Measurements from ENCODE around the gene RBM38.
A peak's percentile ranks its signal among the peaks of the same experiment; 100 is the strongest.

RBM38 gene

GRCh38 chr20:57383447-57384347 is 7.5 kb upstream of the RBM38 start:
- no peak overlapping the region for H3K4me3 ChIP-seq (ENCODE audit: low read length in 2 of 2)
- H3K9me3 ChIP-seq (ENCODE audit: control insufficient read depth in 2 of 2, low read length in 2 of 2): no peaks in the 10 kb centered on the region
- no peaks in the 10 kb centered on the region for H3K27me3 ChIP-seq (ENCODE audit: control insufficient read depth in 1 of 2, insufficient read depth in 2 of 2, low read length in 2 of 2)
- no peak overlapping the region for H3K9ac ChIP-seq (ENCODE audit: low read length in 2 of 2)
- H3K4me1 ChIP-seq (ENCODE audit: control insufficient read depth, insufficient read depth, low read length): no peaks in the 10 kb centered on the region
- no peak overlapping the region for H3K27ac ChIP-seq (ENCODE audit: low read length)
- H3K36me3 ChIP-seq (ENCODE audit: control insufficient read depth in 2 of 2, insufficient read depth in 2 of 2, low read length in 2 of 2): peaks cover 13 to 14% of the 10 kb centered on the region in 2 donors

GRCh38 chr20:57384486-57384885 is 6.7 kb upstream of the RBM38 start:
- H3K9me3 ChIP-seq (ENCODE audit: control insufficient read depth in 2 of 2, low read length in 2 of 2): no peaks in the 10 kb centered on the region
- peaks cover 11 to 13% of the 10 kb centered on the region in 2 donors for H3K36me3 ChIP-seq (ENCODE audit: control insufficient read depth in 2 of 2, insufficient read depth in 2 of 2, low read length in 2 of 2)
- no peak overlapping the region for H3K4me3 ChIP-seq (ENCODE audit: low read length in 2 of 2)
- H3K27ac ChIP-seq (ENCODE audit: low read length): no peak overlapping the region
- peaks cover 3% of the 10 kb centered on the region for H3K4me1 ChIP-seq (ENCODE audit: control insufficient read depth, insufficient read depth, low read length)
- no peak overlapping the region for H3K9ac ChIP-seq (ENCODE audit: low read length in 2 of 2)
- no peaks in the 10 kb centered on the region for H3K27me3 ChIP-seq (ENCODE audit: control insufficient read depth in 1 of 2, insufficient read depth in 2 of 2, low read length in 2 of 2)

- peaks cover 9% of the 10 kb centered on the region for H3K4me1 ChIP-seq (ENCODE audit: control insufficient read depth, insufficient read depth, low read length)
- no peaks in the 10 kb centered on the region for H3K27me3 ChIP-seq (ENCODE audit: control insufficient read depth in 1 of 2, insufficient read depth in 2 of 2, low read length in 2 of 2)
- no peak overlapping the region for H3K4me3 ChIP-seq (ENCODE audit: low read length in 2 of 2)
- no peak overlapping the region for H3K9ac ChIP-seq (ENCODE audit: low read length in 2 of 2)
- H3K9me3 ChIP-seq (ENCODE audit: control insufficient read depth in 2 of 2, low read length in 2 of 2): no peaks in the 10 kb centered on the region
- peaks cover 10 to 11% of the 10 kb centered on the region in 2 donors for H3K36me3 ChIP-seq (ENCODE audit: control insufficient read depth in 2 of 2, insufficient read depth in 2 of 2, low read length in 2 of 2)
- no peak overlapping the region for H3K27ac ChIP-seq (ENCODE audit: low read length)
These were observed 6.0 kb upstream of the RBM38 start for GRCh38 chr20:57384953-57385761.

- H3K27ac ChIP-seq (ENCODE audit: low read length): no peak overlapping the region
- H3K4me3 ChIP-seq (ENCODE audit: low read length in 2 of 2): no peak overlapping the region
- H3K27me3 ChIP-seq (ENCODE audit: control insufficient read depth in 1 of 2, insufficient read depth in 2 of 2, low read length in 2 of 2): no peaks in the 10 kb centered on the region
- no peaks in the 10 kb centered on the region for H3K9me3 ChIP-seq (ENCODE audit: control insufficient read depth in 2 of 2, low read length in 2 of 2)
- no peak overlapping the region for H3K9ac ChIP-seq (ENCODE audit: low read length in 2 of 2)
- peaks cover 15% of the 10 kb centered on the region for H3K4me1 ChIP-seq (ENCODE audit: control insufficient read depth, insufficient read depth, low read length)
- peaks cover 2 to 4% of the 10 kb centered on the region in 2 donors for H3K36me3 ChIP-seq (ENCODE audit: control insufficient read depth in 2 of 2, insufficient read depth in 2 of 2, low read length in 2 of 2)
These were observed 5.3 kb upstream of the RBM38 start for GRCh38 chr20:57385940-57386339.

- Histone ChIP-seq H3K27ac (ENCODE audit: low read length) (no peak overlapping the region), H3K27me3 (ENCODE audit: control insufficient read depth in 1 of 2, insufficient read depth in 2 of 2, low read length in 2 of 2) (no peaks in the 10 kb centered on the region), H3K9ac (ENCODE audit: low read length in 2 of 2) (no peak overlapping the region), H3K9me3 (ENCODE audit: control insufficient read depth in 2 of 2, low read length in 2 of 2) (no peaks in the 10 kb centered on the region), H3K4me1 (ENCODE audit: control insufficient read depth, insufficient read depth, low read length) (peaks cover 15% of the 10 kb centered on the region), H3K4me3 (ENCODE audit: low read length in 2 of 2) (no peak overlapping the region), H3K36me3 (ENCODE audit: control insufficient read depth in 2 of 2, insufficient read depth in 2 of 2, low read length in 2 of 2) (peaks cover 2 to 4% of the 10 kb centered on the region in 2 donors)
These were observed 4.4 kb upstream of the RBM38 start for GRCh38 chr20:57386762-57387161.

GRCh38 chr20:57387463-57387862 is 3.7 kb upstream of the RBM38 start:
- H3K4me3 ChIP-seq (ENCODE audit: low read length in 2 of 2): no peak overlapping the region
- peaks cover 2 to 4% of the 10 kb centered on the region in 2 donors for H3K36me3 ChIP-seq (ENCODE audit: control insufficient read depth in 2 of 2, insufficient read depth in 2 of 2, low read length in 2 of 2)
- no peak overlapping the region for H3K27ac ChIP-seq (ENCODE audit: low read length)
- H3K9me3 ChIP-seq (ENCODE audit: control insufficient read depth in 2 of 2, low read length in 2 of 2): no peaks in the 10 kb centered on the region
- H3K9ac ChIP-seq (ENCODE audit: low read length in 2 of 2): no peak overlapping the region
- H3K4me1 ChIP-seq (ENCODE audit: control insufficient read depth, insufficient read depth, low read length): peaks cover 20% of the 10 kb centered on the region
- H3K27me3 ChIP-seq (ENCODE audit: control insufficient read depth in 1 of 2, insufficient read depth in 2 of 2, low read length in 2 of 2): no peaks in the 10 kb centered on the region

GRCh38 chr20:57387945-57388371 is 3.2 kb upstream of the RBM38 start:
- Histone ChIP-seq H3K27ac (ENCODE audit: low read length) (no peak overlapping the region), H3K4me1 (ENCODE audit: control insufficient read depth, insufficient read depth, low read length) (peaks cover 25% of the 10 kb centered on the region), H3K9me3 (ENCODE audit: control insufficient read depth in 2 of 2, low read length in 2 of 2) (no peaks in the 10 kb centered on the region), H3K36me3 (ENCODE audit: control insufficient read depth in 2 of 2, insufficient read depth in 2 of 2, low read length in 2 of 2) (peaks cover 2 to 4% of the 10 kb centered on the region in 2 donors), H3K9ac (ENCODE audit: low read length in 2 of 2) (no peak overlapping the region), H3K27me3 (ENCODE audit: control insufficient read depth in 1 of 2, insufficient read depth in 2 of 2, low read length in 2 of 2) (no peaks in the 10 kb centered on the region), H3K4me3 (ENCODE audit: low read length in 2 of 2) (no peak overlapping the region)

- Histone ChIP-seq H3K27ac (ENCODE audit: low read length) (peak overlapping the region; percentile 76), H3K9ac (ENCODE audit: low read length in 2 of 2) (peak overlapping the region; percentile 64 to 75), H3K4me1 (ENCODE audit: control insufficient read depth, insufficient read depth, low read length) (peaks cover 37% of the 10 kb centered on the region), H3K27me3 (ENCODE audit: control insufficient read depth in 1 of 2, insufficient read depth in 2 of 2, low read length in 2 of 2) (no peaks in the 10 kb centered on the region), H3K4me3 (ENCODE audit: low read length in 2 of 2) (peak overlapping the region; percentile 60 to 64), H3K9me3 (ENCODE audit: control insufficient read depth in 2 of 2, low read length in 2 of 2) (no peaks in the 10 kb centered on the region), H3K36me3 (ENCODE audit: control insufficient read depth in 2 of 2, insufficient read depth in 2 of 2, low read length in 2 of 2) (peaks cover 8 to 11% of the 10 kb centered on the region in 2 donors)
These were observed 2.1 kb upstream of the RBM38 start for GRCh38 chr20:57388953-57389694.

- H3K9me3 ChIP-seq (ENCODE audit: control insufficient read depth in 2 of 2, low read length in 2 of 2): no peaks in the 10 kb centered on the region
- peak overlapping the region; percentile 76 for H3K27ac ChIP-seq (ENCODE audit: low read length)
- H3K9ac ChIP-seq (ENCODE audit: low read length in 2 of 2): peak overlapping the region; percentile 64 to 75
- peaks cover 8 to 9% of the 10 kb centered on the region in 2 donors for H3K36me3 ChIP-seq (ENCODE audit: control insufficient read depth in 2 of 2, insufficient read depth in 2 of 2, low read length in 2 of 2)
- peaks cover 45% of the 10 kb centered on the region for H3K4me1 ChIP-seq (ENCODE audit: control insufficient read depth, insufficient read depth, low read length)
- no peaks in the 10 kb centered on the region for H3K27me3 ChIP-seq (ENCODE audit: control insufficient read depth in 1 of 2, insufficient read depth in 2 of 2, low read length in 2 of 2)
- peak overlapping the region; percentile 60 to 64 for H3K4me3 ChIP-seq (ENCODE audit: low read length in 2 of 2)
These were observed 1.2 kb upstream of the RBM38 start for GRCh38 chr20:57389695-57390603.

All from stomach smooth muscle (tissue), 2 donors.